GM12873 (cell line): ENCODE measurements around the gene ANXA6.

ENCODE experiments used
- TF ChIP-seq, protein P1 (sequence below): IDR thresholded peaks from 2 replicates; pipeline ENCODE4 v1.5.1; 2012; ENCODE audit warnings: low read depth, mild to moderate bottlenecking, moderate library complexity, low read length, control low read depth; ENCODE audit not compliant: insufficient read depth; ENCODE audit errors: missing control alignments

Gene ANXA6

DNA sequence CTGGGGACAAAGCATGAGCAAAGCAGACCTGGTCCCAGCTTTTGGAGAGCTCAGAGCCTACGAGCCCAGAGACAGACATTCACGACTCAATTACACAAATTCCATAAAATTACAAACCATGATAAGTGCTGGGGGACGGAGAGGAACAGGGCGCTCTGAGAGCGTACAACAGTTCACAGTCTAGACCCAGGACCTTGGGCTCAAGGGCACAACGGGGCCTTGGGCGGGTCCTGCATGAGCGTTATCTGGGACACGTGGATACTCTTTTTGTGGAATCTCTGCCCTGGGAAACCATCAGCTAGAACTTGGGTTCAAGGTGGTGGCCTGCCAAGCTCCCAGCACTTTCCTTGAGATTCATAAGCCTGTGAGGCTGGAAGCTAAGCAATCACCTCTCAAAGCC lies 9.4 kb upstream of the ANXA6 start:
- TF ChIP-seq, protein P1, sequence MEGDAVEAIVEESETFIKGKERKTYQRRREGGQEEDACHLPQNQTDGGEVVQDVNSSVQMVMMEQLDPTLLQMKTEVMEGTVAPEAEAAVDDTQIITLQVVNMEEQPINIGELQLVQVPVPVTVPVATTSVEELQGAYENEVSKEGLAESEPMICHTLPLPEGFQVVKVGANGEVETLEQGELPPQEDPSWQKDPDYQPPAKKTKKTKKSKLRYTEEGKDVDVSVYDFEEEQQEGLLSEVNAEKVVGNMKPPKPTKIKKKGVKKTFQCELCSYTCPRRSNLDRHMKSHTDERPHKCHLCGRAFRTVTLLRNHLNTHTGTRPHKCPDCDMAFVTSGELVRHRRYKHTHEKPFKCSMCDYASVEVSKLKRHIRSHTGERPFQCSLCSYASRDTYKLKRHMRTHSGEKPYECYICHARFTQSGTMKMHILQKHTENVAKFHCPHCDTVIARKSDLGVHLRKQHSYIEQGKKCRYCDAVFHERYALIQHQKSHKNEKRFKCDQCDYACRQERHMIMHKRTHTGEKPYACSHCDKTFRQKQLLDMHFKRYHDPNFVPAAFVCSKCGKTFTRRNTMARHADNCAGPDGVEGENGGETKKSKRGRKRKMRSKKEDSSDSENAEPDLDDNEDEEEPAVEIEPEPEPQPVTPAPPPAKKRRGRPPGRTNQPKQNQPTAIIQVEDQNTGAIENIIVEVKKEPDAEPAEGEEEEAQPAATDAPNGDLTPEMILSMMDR = no peak

GRCh38 chr5:151164687-151165392 lies 7.3 kb upstream of the ANXA6 start:
- TF ChIP-seq, protein P1 = peak; percentile 91

DNA sequence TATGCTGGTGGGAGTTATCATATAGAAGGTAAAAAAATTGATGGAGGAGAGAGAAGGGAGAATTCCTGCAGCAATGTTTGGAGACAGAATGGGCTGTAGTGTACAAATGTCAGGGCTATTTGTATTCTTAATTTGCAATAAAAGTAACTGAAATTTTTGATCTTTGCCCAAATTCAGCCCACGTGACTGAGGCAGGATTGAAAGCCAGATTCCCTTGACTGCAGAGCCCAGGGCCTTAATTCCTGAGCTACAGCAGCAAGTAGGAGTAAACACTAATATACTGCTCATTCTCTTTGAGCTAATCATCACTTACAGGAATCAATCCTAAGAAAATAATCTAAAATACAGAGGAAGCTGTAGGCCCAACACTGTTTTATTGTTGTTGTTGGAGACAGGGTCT lies 5.2 kb upstream of the ANXA6 start:
- TF ChIP-seq, protein P1 = no peak

DNA sequence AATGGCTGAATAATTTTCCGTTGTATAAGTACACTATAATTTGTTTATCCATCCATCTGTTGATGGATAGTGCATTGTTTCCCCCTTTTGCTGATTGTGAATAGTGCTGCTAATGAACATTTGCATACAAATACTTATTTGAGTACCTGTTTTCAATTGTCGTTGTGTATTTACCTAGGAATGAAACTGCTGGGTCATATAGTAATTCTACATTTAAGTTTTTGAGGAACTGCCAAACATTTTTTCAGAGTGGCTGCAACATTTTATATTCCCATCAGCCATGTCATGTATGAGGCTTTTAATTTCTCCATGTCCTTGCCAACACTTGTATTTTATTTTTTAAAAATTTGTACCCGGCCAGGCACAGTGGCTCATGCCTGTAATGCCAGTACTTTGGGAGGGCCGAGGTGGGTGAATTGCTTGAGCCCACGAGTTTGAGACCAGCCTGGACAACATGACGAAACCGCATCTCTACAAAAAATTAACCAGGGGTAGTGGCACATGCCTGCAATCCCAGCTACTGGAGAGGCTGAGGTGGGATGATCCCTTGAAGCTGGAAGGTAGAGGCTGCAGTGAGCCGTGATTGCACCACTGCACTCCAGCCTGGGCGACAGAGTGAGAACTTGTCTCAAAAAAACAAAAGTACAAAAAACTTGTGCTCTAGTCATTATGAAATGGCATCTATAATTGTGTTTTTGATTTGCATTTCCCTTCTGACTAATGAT lies 2.2 kb upstream of the ANXA6 start:
- TF ChIP-seq, protein P1 = no peak

- TF ChIP-seq, protein P1 = no peak
These were observed 695 bp upstream of the ANXA6 start for GRCh38 chr5:151158287-151158661.

GRCh38 chr5:151156507-151157420 lies 815 bp downstream of the ANXA6 start:
- TF ChIP-seq, protein P1 = peak; percentile 29
